Activated CD8-positive, alpha-beta memory T cell treated with anti-CD3 and anti-CD28 coated beads, Interleukin-2, amount 50 U/mL, for 1 hour (primary cell): Measurements from ENCODE around the gene DNAJC1.
"Not testable (repeated sequence)": the region's sequence is repeated elsewhere in the genome, so short reads cannot be mapped to it uniquely, and the experiment has no call there.

Experiments
- DNase-seq: peaks from one replicate; pipeline ENCODE4 v3.0.0-alpha.2; 2020; ENCODE audit errors: extremely low read depth

DNAJC1 gene

GRCh38 chr10:21827308-21827707 is 176.2 kb downstream of the DNAJC1 start:
- DNase-seq: no peak

DNA sequence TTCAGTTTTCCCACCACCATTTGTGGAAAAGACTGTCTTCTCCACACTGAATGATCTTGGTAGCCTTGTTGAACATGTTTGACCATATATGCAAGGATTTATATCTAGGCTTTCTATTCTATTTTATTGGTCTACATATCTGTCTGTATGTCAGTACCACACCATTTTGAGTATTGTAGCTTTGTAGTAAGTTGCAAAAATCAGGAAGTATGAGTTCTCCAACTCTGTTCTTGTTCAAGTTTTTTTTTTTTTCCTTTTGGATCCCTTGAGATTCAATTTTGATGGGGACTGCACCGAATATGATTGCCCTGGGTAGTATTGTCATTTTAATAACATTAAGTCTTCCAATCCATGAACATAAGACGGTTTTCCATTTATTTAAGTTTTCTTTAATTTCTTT is 176.8 kb downstream of the DNAJC1 start:
- DNase-seq: no peak

- no peak for DNase-seq
Observed at GRCh38 chr10:21825345-21825744, 178.2 kb downstream of the DNAJC1 start.

GRCh38 chr10:21824409-21824808 is 179.1 kb downstream of the DNAJC1 start:
- DNase-seq: no peak

- DNase-seq: no peak
Observed at GRCh38 chr10:21823617-21824016, 179.9 kb downstream of the DNAJC1 start.

GRCh38 chr10:21822273-21822672 is 181.3 kb downstream of the DNAJC1 start:
- not testable (repeated sequence) for DNase-seq

DNA sequence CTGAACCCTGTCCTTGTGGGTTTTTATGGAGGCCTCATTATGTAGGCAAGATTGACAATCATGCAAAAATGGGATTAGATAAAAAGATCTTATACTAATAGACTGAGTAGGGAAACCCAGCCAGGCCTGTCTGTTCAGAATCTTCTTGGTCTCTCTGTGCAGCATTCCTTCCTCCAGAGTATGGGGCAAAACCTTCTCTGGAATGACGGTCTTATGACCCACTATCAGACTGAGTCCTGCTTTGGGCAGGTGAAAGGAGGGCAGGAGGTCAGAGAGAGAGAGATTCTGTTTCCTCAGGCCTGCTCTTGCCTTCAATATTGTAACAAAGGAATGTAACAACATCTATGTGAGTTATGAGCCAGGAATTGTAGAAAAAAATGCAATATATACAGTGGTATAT is 182.6 kb downstream of the DNAJC1 start:
- no peak for DNase-seq

DNA sequence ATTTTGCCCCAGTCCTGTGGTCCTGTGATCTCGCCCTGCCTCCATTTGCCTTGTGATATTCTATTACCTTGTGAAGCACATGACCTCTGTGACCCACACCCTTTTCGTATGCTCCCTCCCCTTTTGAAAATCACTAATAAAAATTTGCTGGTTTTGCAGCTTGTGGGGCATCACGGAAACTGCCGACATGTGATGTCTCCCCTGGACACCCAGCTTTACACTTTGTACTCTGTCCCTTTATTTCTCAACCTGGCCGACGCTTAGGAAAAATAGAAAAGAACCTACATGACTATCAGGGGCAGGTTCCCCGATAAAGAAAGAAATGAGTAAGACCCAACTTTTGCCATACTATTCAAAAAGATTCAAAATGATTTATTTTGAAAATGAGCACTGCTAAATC is 185.1 kb downstream of the DNAJC1 start:
- DNase-seq: not testable (repeated sequence)

- DNase-seq: no peak
Observed at GRCh38 chr10:21814866-21815265, 188.7 kb downstream of the DNAJC1 start.

GRCh38 chr10:21813946-21814345 is 189.6 kb downstream of the DNAJC1 start:
- DNase-seq: no peak

- no peak for DNase-seq
Observed at GRCh38 chr10:21811245-21811585, 192.3 kb downstream of the DNAJC1 start.

DNA sequence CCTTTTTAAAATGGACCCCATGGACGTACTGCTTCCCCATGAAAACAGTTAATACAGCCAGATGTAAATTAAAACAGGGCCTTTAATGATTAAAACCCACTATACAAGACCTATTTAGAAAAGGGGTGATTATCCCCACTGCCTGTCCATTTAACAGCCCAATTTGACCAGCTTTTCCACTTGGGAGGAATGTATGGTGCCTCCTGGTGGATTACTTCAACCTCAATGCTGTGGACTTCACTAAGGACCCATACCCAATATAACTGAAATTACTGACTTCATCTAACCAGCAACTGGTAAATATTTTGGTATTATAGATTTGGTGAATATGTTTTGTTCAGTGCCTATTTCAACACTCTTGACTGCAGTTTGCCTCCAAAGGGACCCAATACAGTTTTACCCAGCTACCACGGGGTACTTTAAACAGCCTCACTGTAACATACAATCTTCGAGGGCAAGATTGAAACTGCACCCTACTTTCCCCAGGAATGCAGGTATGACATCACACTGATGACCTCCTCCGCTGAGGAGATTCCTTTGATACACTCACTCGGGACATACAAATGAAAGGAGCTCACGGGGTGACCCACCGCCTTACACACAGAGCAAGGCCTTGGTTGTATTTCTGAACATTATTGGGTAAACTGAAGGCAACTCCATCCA is 192.8 kb downstream of the DNAJC1 start:
- no peak for DNase-seq

DNA sequence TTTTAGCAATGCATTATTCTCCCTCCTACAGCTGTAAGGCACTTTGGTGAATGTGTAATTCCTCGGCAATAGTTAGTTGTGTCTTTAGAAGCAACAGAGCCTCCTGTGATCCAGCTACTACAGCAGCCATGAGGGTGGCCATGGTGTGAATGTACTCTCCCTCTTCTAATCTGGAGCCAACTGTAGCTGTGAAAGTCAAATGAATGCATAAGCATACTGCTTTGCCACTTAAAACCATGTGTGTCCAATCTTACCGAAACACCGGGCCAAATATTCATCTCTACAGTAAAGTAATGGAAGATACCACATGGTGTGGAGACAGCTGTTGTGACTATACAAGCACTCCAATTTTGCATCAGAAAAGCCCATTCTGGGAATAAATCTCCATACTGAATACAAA is 195.0 kb downstream of the DNAJC1 start:
- no peak for DNase-seq

GRCh38 chr10:21807180-21807579 is 196.3 kb downstream of the DNAJC1 start:
- DNase-seq: no peak

GRCh38 chr10:21803374-21803773 is 200.2 kb downstream of the DNAJC1 start:
- DNase-seq: no peak

DNA sequence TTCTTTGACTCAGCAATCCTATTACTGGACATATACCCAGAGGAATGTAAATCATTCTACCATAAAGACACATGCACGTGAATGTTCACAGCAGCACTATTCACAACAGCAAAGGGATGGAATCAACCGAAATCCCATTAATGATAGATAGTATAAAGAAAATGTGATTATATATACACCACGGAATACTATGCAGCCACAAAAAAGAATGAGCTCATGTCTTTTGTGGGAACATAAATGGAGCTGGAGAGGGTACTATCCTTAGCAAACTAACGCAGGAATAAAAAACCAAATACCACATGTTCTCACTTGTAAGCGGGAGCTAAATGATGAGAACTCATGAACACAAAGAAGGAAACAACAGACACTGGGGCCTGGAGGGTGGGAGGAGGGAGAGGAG is 201.9 kb downstream of the DNAJC1 start:
- no peak for DNase-seq

- no peak for DNase-seq
Observed at GRCh38 chr10:21797984-21798765, 205.4 kb downstream of the DNAJC1 start.

GRCh38 chr10:21797533-21797932 is 206.0 kb downstream of the DNAJC1 start:
- DNase-seq: no peak

GRCh38 chr10:21791276-21791675 is 212.3 kb downstream of the DNAJC1 start:
- no peak for DNase-seq

DNA sequence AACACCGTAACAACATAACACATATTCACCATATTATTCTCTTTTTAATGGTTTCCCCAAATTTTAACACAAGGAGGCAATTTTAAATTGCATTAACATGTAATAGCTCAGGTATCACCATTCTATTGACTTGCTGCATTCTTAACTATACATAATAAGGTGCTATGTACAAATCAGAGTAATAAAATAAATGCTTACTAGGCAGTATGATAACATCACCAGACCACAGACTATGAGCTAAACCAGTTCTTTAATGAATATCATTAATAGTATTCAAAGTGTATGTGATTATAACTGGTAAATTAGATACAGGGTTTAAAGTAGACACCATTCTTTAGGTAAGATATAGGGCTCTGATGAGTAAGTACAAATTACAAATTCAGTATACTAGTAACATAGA is 226.6 kb downstream of the DNAJC1 start:
- DNase-seq: no peak

- no peak for DNase-seq
Observed at GRCh38 chr10:21771219-21771618, 232.3 kb downstream of the DNAJC1 start.

- no peak for DNase-seq
Observed at GRCh38 chr10:21769041-21769440, 234.5 kb downstream of the DNAJC1 start.

DNA sequence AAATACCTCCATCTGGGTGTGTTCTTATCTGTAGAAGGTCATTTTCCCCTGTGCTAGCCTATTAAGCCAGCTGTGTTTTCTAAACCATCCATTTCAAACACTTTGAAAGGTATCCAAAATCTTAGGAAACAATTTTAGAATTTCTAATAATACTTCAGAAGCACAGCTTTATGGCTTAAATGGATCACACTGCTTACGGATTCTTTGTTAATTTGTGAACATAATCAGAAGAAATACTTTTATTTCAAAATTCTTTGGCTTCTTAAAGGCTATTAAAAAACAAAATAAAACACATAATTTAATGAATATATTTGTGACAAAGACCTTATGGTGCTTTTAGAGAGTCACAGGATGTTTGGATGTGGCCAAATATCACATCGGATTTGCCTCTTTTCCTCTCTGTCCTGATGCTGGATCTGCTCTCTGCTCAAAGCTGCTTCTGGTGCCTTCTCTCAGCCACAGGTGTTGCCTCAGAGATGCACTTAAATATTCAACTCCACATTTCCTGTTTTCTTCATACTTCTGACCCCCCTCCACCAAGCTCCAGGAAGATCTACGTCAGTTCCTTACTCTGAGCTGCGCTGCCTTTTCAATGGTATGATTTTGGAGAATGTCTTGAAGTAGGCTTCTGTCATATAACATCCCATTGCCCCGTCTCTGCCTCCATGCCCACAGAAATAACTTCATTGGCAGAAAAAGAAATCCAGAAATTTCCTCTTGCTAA is 238.9 kb downstream of the DNAJC1 start:
- DNase-seq: no peak
